Karpas-422 (cell line): ENCODE data around the gene SH3BP2. TPM values are rescaled to one million over a fixed set of nuclear protein-coding genes. Genes with fewer than 3 reads are reported as not detected.

Experiments used
- DNase-seq: peaks from one replicate; pipeline ENCODE4 v3.0.0-alpha.2; 2015
- H2AFZ ChIP-seq: fragments of 200-600 bp; sonication (generic); 2 replicates; pipeline ENCODE4 v1.6.1; 2014; ENCODE audit warnings: antibody characterized with exemption, low read length, mixed read lengths
- H3K27ac ChIP-seq: fragments of 200-600 bp; sonication (generic); 2 replicates; pipeline ENCODE4 v1.5.1; 2014; ENCODE audit warnings: mild to moderate bottlenecking, low read length, moderate library complexity
- H3K27me3 ChIP-seq: fragments of 200-600 bp; sonication (generic); 2 replicates; pipeline ENCODE4 v1.6.1; 2014; ENCODE audit warnings: low read length, mixed read lengths
- H3K36me3 ChIP-seq: fragments of 200-600 bp; sonication (generic); 2 replicates; pipeline ENCODE4 v1.6.1; 2014; ENCODE audit warnings: low read length, mixed read lengths; ENCODE audit not compliant: insufficient read depth
- H3K4me1 ChIP-seq: fragments of 200-600 bp; sonication (generic); 2 replicates; pipeline ENCODE4 v1.6.1; 2014; ENCODE audit warnings: mild to moderate bottlenecking, low read length, mixed read lengths
- H3K4me2 ChIP-seq: fragments of 200-600 bp; sonication (generic); 2 replicates; pipeline ENCODE4 v1.6.1; 2014; ENCODE audit warnings: low read length, low read depth, mild to moderate bottlenecking; ENCODE audit not compliant: poor library complexity, severe bottlenecking
- H3K4me3 ChIP-seq: fragments of 200-600 bp; sonication (generic); 2 replicates; pipeline ENCODE4 v1.5.1; 2014; ENCODE audit warnings: mild to moderate bottlenecking, antibody characterized with exemption, low read length, mixed read lengths
- H3K79me2 ChIP-seq: fragments of 200-600 bp; sonication (generic); 2 replicates; pipeline ENCODE4 v1.6.1; 2014; ENCODE audit warnings: mild to moderate bottlenecking, low read length, mixed read lengths
- H3K9ac ChIP-seq: fragments of 200-600 bp; sonication (generic); 2 replicates; pipeline ENCODE4 v1.6.0; 2014; ENCODE audit warnings: low read length
- H3K9me2 ChIP-seq: fragments of 200-600 bp; sonication (generic), shearing (Covaris generic); replicated peaks from 2 replicates; pipeline ENCODE4 v1.6.0; 2014; ENCODE audit warnings: mild to moderate bottlenecking, low read length, moderate library complexity; ENCODE audit not compliant: insufficient read depth
- H3K9me3 ChIP-seq: fragments of 300-700, 200-600 bp; sonication (generic); 2 replicates; pipeline ENCODE4 v1.6.1; 2014; ENCODE audit warnings: low read length, mixed read lengths
- H4K20me1 ChIP-seq: fragments of 200-600 bp; sonication (generic); 2 replicates; pipeline ENCODE4 v1.6.1; 2014; ENCODE audit warnings: mild to moderate bottlenecking, antibody characterized with exemption, low read length, low read depth; ENCODE audit not compliant: insufficient read depth
- total RNA-seq: library from RNA; depleted of rRNA; stranded (reverse); fragments of >200 nt; shearing (Covaris generic); gene quantifications from 2 replicates; pipeline ENCODE4 v1.2.3, GENCODE V29; 2014; ENCODE audit warnings: low replicate concordance

SH3BP2 gene
- total RNA-seq, 1 experiment from 2014 or later: 17.2 TPM

GRCh38 chr4:2802618-2803531, 10.0 kb downstream of the SH3BP2 start:
- H3K79me2 ChIP-seq: no peaks in the 10 kb centered on the region

DNA sequence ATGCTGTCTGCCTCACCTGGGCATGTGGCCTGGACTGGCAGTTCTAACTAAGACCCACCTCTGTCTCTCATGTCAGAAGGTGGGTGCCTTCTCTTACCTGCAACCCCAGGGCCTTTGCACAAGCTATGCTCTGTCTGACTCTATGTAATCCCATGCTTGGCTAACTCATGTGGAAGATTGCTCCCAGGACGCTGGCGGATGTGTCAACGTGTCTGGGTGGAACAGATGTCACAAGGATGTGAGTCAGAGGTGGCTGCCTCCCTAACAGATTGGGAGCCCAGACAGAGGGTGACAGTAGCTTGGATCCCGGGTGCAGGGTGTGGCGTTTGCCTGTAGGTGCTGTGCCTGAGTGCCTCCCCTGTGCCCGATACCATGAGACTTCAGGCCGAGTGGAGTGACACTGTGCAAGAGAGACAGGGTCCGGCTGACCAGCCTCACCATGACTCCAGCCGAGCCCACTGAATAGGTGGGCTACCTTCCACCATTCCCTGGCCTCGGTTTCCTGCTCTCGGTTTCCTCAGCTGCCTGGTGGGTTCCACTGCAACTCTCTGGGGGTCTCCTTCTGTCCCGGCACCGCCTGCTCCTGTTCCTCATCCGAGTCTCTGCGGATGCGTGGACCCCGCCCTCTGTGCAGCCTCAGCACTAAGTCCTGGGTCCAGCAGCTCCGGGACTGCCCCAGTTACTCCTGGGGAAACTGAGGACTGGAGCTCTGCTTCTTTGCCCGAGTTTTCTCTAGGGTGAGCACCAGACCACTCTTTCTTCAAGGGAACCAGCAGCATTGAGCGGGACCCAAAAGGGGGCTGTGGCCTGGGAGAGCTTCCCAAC, 11.0 kb downstream of the SH3BP2 start:
- no peaks in the 10 kb centered on the region for H3K27me3 ChIP-seq
- H3K4me2 ChIP-seq: no peak overlapping the region

More at GRCh38 chr4:2802618-2803531, 10.0 kb downstream of the SH3BP2 start:
- Histone ChIP-seq H4K20me1 (peaks cover 5% of the 10 kb centered on the region; the same call in 1 of the 2 replicates), H3K9me3 (no peaks in the 10 kb centered on the region), H3K27ac (no peak overlapping the region), H3K4me3 (no peak overlapping the region), H3K9ac (no peak overlapping the region), H3K27me3 (no peaks in the 10 kb centered on the region), H3K36me3 (no peaks in the 10 kb centered on the region), H3K9me2 (no peaks in the 10 kb centered on the region), H3K4me2 (no peak overlapping the region), H2AFZ (no peak overlapping the region), H3K4me1 (peaks cover 57% of the 10 kb centered on the region)
- no peak for DNase-seq

GRCh38 chr4:2804449-2804972, 11.6 kb downstream of the SH3BP2 start:
- Histone ChIP-seq H2AFZ (no peak overlapping the region), H3K36me3 (no peaks in the 10 kb centered on the region), H3K79me2 (no peaks in the 10 kb centered on the region), H3K27ac (no peak overlapping the region), H3K9me3 (no peaks in the 10 kb centered on the region), H3K4me1 (peaks cover 57% of the 10 kb centered on the region), H3K4me3 (no peak overlapping the region), H3K9me2 (no peaks in the 10 kb centered on the region), H3K9ac (no peak overlapping the region), H4K20me1 (no peaks in the 10 kb centered on the region), H3K4me2 (no peak overlapping the region), H3K27me3 (no peaks in the 10 kb centered on the region)
- DNase-seq: no peak

More for the DNA sequence above, 11.0 kb downstream of the SH3BP2 start:
- Histone ChIP-seq H2AFZ (no peak overlapping the region), H3K9me3 (no peaks in the 10 kb centered on the region), H3K27ac (no peak overlapping the region), H3K4me3 (no peak overlapping the region), H3K4me1 (peaks cover 59% of the 10 kb centered on the region), H3K36me3 (no peaks in the 10 kb centered on the region), H3K9me2 (no peaks in the 10 kb centered on the region), H3K9ac (no peak overlapping the region), H4K20me1 (peaks cover 5% of the 10 kb centered on the region; the same call in 1 of the 2 replicates), H3K79me2 (no peaks in the 10 kb centered on the region)
- no peak for DNase-seq

DNA sequence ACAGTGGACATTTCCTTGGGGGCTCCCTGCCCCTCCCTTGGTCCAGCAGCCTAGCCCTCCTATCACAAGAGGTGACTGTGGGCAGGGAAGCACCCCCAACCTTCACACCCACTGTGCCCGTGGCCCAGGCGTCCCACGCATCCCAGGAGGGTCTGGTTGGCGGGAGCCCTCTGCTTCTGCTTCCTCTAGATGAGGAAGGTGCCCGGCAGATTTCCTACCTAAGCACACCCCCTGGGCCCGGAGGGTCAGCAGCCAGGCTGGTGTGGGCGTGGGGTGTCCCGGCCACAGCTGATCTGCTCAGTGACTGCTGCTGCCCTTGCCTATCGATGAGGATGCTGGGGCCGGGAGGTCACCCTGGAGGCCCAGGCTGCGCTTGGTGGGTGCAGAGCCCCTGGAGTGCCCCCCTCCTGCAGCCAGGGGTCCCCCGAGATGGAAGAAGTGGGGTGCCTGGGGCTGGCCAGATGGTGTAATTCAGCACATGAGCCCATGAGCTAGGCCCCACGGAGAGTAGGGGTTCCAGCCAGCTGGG, 12.2 kb downstream of the SH3BP2 start:
- Histone ChIP-seq H3K27ac (no peak overlapping the region), H3K9ac (no peak overlapping the region)

GRCh38 chr4:2805712-2806389, 13.0 kb downstream of the SH3BP2 start:
- no peaks in the 10 kb centered on the region for H3K79me2 ChIP-seq
- 0 out of 2 replicates have a peak overlapping the region, but pooled peaks have one; percentile 68 for H3K27ac ChIP-seq
- no peaks in the 10 kb centered on the region for H4K20me1 ChIP-seq
- peaks cover 60% of the 10 kb centered on the region for H3K4me1 ChIP-seq
- DNase-seq: no peak
- no peaks in the 10 kb centered on the region for H3K27me3 ChIP-seq
- no peak overlapping the region for H3K4me3 ChIP-seq
- peak overlapping the region; percentile 39 for H3K4me2 ChIP-seq
- H2AFZ ChIP-seq: no peak overlapping the region
- no peaks in the 10 kb centered on the region for H3K9me3 ChIP-seq
- H3K9me2 ChIP-seq: no peaks in the 10 kb centered on the region
- no peaks in the 10 kb centered on the region for H3K36me3 ChIP-seq
- no peak overlapping the region for H3K9ac ChIP-seq

More for the DNA sequence above, 12.2 kb downstream of the SH3BP2 start:
- Histone ChIP-seq H3K4me1 (peaks cover 58% of the 10 kb centered on the region), H3K9me3 (no peaks in the 10 kb centered on the region), H3K36me3 (no peaks in the 10 kb centered on the region), H3K4me2 (no peak overlapping the region), H2AFZ (no peak overlapping the region), H3K27me3 (no peaks in the 10 kb centered on the region), H3K79me2 (no peaks in the 10 kb centered on the region), H3K9me2 (no peaks in the 10 kb centered on the region), H3K4me3 (no peak overlapping the region), H4K20me1 (no peaks in the 10 kb centered on the region)
- no peak for DNase-seq

DNA sequence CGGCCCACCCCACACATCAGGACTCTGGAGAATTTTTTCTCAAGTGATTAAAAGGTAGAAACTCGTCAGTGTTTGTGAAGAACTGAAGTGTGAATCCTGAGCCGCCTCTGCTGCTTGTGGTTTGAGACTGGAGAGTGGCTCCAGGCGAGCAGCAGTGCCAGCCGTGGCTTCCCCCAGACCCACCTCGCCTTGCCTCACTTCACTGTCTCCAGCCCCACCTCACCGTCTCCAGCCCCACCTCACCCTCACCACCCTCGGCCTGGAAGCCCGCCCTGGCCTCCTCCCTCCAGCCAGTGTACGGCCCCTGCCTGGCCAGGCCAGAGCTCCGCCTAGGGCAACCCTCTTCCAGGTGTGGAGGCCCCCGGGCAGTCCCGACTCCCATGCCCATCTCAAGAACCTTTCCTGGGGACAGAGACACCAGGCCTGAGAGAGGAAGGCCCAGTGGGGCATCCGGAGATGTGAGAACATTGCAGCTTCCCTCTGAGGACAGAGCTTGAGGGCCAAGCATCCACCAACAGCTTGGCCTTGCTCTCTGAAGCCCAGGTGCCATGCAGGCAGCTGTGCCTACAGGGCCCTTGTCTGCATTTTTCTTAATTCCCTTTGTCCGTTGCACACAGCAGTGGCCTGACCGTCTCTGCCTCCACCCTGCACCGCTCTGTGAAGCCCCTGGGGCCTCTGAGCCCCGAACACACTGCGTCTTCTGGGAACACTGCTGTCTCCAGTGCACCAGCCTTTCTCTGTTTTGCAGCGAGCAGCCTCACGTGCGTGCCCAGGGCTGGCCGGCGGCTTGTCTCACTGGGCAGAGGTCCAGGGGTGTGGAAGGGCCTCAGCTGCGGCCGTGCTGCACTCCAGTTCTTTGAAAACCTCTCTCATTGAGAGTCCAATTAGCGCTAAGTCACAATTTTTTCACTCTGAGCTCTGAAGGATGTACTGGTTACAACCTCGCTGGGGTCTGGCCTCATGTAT, 13.8 kb downstream of the SH3BP2 start:
- no peaks in the 10 kb centered on the region for H3K27me3 ChIP-seq
- peaks cover 60% of the 10 kb centered on the region for H3K4me1 ChIP-seq
- no peaks in the 10 kb centered on the region for H3K36me3 ChIP-seq
- H3K9me2 ChIP-seq: no peaks in the 10 kb centered on the region
- peak; percentile 71 for DNase-seq
- H3K79me2 ChIP-seq: no peaks in the 10 kb centered on the region
- H3K4me3 ChIP-seq: no peak overlapping the region
- H4K20me1 ChIP-seq: no peaks in the 10 kb centered on the region
- peak overlapping the region; percentile 49 for H3K9ac ChIP-seq
- no peak overlapping the region for H2AFZ ChIP-seq
- H3K9me3 ChIP-seq: no peaks in the 10 kb centered on the region
- peak overlapping the region; percentile 68 for H3K27ac ChIP-seq
- H3K4me2 ChIP-seq: peak overlapping the region; percentile 39

DNA sequence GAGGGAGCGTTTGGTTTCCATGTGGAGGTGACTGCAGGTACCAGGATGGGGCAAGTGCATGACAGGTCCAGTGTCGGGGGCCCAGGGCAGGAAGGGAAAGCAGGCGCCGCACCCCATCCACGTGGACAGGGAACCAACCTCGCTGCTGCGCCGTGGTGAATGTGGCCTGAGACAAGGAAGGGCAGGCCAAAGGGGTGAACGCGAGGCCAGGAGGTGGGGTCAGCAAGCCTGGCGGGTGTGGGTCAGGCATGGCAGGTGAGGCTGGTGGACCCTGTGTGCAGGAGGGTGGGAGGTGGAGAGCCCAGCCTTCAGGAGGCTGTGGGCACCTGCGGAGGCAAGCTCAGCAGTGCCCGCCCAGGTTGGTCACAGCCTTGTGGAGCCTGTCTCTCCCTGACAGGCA, 14.7 kb downstream of the SH3BP2 start:
- Histone ChIP-seq H3K9ac (no peak overlapping the region), H3K27me3 (no peaks in the 10 kb centered on the region), H3K4me1 (peaks cover 67% of the 10 kb centered on the region), H3K4me2 (peak overlapping the region; percentile 39), H3K79me2 (no peaks in the 10 kb centered on the region), H3K36me3 (no peaks in the 10 kb centered on the region), H3K4me3 (no peak overlapping the region), H3K9me2 (no peaks in the 10 kb centered on the region), H4K20me1 (no peaks in the 10 kb centered on the region), H2AFZ (no peak overlapping the region), H3K27ac (no peak overlapping the region), H3K9me3 (no peaks in the 10 kb centered on the region)
- DNase-seq: no peak
